Stimulated activated CD8-positive, alpha-beta memory T cell treated with anti-CD3 and anti-CD28 coated beads, Interleukin-2, amount 100 ng/mL, for 1 hour (primary cell): Measurements from ENCODE around the gene ABCC8.
A peak's percentile ranks its signal among the peaks of the same experiment; 100 is the strongest.

ENCODE experiments used
- DNase-seq, 2 donors: peaks; one replicate each; pipeline ENCODE4 v3.0.0-alpha.2; 2020; ENCODE audit warnings: low read depth in 2 of 2

ABCC8 gene

GRCh38 chr11:17505146-17505545, 28.5 kb upstream of the ABCC8 start:
- no peak for DNase-seq

DNA sequence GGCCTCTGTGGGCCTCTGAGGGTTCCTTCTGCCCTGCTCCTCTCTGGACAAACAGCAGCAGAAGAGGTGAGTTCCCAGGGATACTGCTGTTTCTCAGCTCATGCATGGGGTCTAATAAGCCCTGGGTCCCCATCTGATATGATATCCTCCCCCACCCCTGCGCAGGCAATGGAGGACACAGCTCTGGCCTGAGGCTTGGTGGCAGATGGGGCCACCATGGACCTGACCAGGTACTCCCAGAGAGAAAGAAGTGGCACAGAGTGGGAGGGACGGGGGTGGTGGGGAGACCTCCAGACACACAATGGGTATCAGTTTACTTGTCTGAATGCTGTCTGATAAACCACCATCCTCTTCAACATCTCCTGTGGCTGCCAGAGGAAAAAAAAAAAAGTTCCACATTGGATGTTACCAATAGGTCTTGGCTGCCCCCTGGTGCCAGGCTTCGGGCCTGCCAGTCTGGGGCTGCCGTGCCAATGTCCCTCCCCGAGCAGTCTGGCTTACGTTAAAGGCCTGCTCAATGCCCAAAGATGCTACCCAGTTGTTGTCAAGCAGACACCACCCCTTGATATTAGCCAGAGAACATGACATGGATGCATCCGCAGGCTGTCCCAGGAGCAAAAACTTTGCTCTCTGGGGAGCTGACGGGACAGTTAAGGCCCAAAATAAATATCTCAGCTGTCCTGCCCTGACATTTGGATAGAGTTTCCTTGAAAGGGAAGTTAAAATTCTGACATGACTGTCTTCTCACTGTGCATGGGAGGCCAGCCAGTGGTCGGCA, 27.9 kb upstream of the ABCC8 start:
- peak; percentile 48 to 65 for DNase-seq

- no peak for DNase-seq
Observed at GRCh38 chr11:17502630-17503029, 26.0 kb upstream of the ABCC8 start.

DNA sequence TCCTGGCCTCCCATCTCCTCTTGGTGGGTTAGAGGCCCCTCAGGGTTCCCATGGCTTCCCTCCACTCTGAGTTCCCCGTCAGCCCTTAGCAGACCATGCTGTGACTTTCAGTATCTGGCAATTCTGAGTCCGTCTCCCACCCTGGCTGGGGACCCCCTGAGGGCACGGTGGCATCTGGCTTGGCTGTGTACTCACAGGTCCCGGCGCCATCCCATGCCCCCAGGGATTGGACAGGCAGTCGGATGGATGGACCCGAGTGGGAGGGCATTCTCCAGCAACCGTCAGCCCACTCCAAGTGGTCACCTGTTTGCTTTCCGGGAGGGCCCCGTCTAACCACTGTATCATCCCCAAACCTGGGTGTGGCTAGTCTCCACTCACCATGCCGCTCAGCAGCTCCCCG, 24.0 kb upstream of the ABCC8 start:
- DNase-seq: no peak

DNA sequence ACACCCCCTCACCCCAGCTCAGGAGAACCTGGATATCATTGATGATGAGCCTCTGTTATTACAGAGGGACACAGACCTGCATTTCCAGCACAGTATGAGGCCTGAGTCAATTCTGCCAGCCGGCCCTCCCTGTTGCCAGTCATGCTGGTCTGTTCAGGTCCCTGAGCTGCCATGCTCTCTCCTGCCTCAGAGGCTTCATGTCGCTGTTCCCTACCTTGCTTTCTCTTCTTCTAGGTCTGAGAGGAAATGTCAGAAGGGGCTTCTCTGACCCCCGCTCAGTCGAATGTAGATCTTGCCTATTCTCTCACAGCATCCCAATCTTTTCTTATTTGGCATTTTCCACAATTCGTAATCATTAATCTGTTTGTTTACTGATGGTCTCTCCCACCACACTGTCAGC, 21.8 kb upstream of the ABCC8 start:
- DNase-seq: no peak

DNA sequence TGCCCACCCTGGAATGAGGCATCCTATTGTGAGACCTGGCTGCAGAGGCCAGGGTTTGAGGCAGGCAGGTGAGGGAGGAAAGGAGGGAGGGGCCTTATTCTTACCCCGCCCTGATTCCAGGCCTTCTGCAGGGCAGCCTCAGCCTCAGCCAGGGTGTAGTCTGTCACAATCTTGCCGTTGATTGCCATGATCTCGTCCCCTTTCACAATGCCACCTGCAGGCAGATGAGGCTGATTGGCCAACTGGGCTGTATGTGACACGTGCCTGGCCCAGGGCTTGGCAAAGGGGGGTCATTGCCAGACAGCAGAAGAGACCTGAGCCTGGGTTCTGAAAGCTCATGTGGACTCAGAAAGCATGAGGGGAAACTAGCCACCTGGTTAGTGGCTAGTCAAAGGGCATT, 21.4 kb upstream of the ABCC8 start:
- no peak for DNase-seq

- no peak for DNase-seq
Observed at GRCh38 chr11:17496406-17496805, 19.8 kb upstream of the ABCC8 start.

- no peak for DNase-seq
Observed at GRCh38 chr11:17494019-17494418, 17.4 kb upstream of the ABCC8 start.

GRCh38 chr11:17490938-17491337, 14.3 kb upstream of the ABCC8 start:
- DNase-seq: no peak

GRCh38 chr11:17490232-17490631, 13.6 kb upstream of the ABCC8 start:
- no peak for DNase-seq

GRCh38 chr11:17489751-17490150, 13.1 kb upstream of the ABCC8 start:
- no peak for DNase-seq

DNA sequence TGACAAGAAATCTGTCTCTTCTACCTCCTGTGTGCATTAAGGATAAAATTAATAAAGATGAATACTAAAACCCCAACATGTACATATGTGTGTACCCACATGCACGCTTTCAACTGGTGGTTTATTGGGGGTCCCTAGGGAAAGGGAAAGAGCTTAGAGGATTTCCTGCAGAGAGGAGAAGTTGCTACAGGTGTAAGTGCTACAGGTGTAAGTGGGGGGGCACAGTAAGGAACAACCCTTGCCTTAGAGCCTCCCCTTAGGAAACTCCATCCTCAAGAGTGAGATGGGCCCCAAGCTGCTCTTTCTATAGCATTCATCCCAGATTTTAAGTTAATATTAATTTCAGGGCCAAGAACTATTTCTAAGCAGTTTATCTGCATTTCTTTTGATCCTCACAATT, 11.9 kb upstream of the ABCC8 start:
- no peak for DNase-seq

DNA sequence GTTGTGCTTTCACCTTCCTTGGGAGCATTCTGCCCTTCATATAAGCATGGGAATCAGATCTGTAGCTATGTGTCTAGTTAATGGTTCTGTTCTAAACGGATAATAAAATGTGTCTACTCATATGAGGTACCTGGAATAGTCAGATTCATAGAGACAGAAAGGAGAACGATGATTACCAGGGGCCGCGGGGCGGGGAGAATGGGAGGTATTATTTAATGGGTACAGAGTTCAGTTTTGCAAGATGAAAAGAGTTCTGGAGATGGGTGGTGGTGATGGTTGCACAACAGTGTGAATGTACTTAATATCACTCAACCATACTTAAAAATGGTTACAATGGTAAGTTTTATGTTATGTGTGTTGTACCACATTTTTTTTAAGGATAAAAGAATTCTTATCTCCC, 10.0 kb upstream of the ABCC8 start:
- no peak for DNase-seq

DNA sequence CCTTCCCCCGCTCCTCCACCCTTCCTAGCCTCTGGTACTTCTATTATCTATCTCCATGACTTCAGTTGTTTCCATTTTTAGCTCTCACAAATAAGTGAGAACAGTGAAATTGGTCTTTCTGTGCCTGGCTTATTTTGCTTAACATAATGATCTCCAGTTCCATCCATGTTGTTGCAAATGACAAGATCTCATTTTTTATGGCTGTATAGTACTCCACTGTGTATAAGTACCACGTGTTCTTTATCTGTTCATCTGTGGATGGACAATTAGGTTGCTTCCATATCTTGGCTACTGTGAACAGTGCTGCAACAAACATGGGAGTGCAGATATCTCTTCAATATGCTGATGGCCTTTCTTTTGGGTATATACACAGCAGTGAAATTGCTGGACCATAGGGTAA, 6.9 kb upstream of the ABCC8 start:
- DNase-seq: no peak

DNA sequence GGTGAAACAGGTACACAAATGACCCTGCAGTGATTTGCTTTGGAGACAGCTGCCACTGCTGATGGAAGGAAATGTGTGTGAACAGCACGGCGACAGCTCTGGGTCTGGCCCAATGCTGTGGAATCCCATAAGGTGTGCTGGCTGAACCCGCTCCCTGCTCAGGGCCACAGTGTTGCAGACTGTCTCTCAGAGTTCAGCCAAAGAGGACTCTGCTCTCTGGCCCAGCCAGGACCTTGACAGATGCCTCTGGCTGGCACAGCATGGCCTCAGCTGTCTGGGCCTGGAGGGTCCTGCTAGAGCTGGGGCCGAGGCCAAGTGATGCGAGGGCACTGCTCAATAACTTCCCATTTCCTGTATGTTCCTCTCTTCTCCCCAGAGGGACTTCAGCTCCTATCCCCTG, 5.3 kb upstream of the ABCC8 start:
- DNase-seq: no peak

DNA sequence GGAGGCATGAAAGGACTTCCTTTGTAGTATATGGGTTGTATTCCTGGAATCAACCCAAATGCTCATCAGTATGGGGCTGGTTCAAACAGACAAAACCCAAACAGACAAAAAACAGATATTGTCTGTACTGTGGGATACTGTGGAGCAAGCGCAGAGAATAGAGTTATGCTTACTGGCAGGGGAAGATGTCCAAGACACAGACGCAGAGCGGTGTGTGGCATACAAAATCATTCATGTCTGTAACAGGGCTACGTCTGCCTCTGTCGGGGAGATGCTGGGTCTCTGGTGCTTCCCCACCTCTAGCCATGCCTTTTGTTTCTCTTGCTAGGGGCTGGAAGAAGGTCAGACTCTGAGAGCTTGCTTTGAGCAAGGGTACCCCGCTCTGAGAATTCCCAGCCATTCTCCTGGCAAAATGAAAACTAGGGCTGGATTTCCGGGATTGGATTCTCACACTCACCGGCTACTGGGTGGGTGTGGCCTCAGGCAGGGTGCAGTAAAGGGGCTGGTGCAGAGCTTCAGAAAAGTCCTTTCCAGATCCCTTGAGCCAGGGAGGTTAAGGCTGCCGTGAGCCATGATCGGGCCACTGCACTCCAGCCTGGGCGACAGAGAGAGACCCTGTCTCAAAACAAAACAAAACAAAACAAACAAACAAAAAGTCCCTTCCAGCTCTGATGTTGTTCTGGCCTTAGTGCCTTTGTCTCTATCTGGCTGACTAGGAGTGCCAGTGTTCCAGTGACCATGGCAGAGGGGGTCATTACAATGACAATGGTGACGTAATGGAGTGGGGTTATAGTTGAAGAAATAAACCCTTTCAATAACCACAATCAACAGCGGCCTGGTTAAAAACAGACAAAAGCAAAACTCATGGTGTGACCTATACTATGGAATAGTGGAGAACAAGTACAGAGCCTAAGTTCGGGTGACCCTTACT, 2.9 kb upstream of the ABCC8 start:
- no peak for DNase-seq

- no peak for DNase-seq
Observed at GRCh38 chr11:17478070-17478469, 1.4 kb upstream of the ABCC8 start.

- no peak for DNase-seq
Observed at GRCh38 chr11:17477361-17477760, 716 bp upstream of the ABCC8 start.

GRCh38 chr11:17477084-17477333, 364 bp upstream of the ABCC8 start:
- DNase-seq: no peak

GRCh38 chr11:17475666-17476316, 854 bp downstream of the ABCC8 start:
- no peak for DNase-seq

DNA sequence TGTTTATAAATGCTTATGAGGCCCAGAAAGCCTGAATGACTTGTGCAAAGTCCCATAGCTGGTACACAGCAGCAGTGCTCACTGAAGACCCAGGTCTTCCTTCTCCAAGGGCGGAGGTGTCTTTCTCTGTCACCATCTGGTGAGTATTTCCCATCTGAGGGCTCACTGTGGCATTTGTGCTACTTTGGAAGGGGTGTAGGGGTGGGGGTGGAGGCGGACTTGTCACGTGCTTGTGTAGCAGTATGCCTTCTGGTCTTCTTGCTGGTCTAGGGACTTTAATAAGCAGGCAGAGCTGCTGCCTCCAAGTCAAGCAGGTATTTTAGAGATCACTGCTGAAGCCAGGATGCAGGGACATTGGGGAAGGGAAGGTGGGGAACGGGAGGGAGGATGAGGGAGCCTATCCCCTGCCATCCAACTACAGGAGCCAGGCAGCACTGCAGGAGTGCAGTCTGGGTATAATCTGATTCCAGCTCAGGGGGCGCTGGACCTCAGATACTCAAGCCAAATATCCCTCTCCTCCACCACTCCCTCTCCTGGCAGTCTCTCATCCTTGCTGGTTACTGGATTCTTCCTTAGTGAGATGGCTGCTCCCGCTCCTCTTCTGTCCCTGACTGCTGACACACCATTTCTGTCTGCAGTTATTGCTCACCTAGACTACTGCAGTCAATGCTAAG, 3.4 kb downstream of the ABCC8 start:
- DNase-seq: no peak

- DNase-seq: no peak
Observed at GRCh38 chr11:17472467-17472866, 4.2 kb downstream of the ABCC8 start.
